Loucy (cell line): ENCODE data around the gene MYO1D.

Experiments
- CTCF ChIP-seq: fragments of 200-600 bp; sonication (generic); conservative IDR thresholded peaks from 2 replicates; pipeline ENCODE4 v1.5.1; 2014; ENCODE audit warnings: mild to moderate bottlenecking, antibody characterized with exemption, low read length
- EZH2phosphoT487 ChIP-seq: fragments of 200-600 bp; IDR thresholded peaks from 2 replicates; pipeline ENCODE4 v1.6.1; 2018; ENCODE audit warnings: antibody characterized with exemption, mild to moderate bottlenecking, moderate library complexity, borderline replicate concordance

DNA sequence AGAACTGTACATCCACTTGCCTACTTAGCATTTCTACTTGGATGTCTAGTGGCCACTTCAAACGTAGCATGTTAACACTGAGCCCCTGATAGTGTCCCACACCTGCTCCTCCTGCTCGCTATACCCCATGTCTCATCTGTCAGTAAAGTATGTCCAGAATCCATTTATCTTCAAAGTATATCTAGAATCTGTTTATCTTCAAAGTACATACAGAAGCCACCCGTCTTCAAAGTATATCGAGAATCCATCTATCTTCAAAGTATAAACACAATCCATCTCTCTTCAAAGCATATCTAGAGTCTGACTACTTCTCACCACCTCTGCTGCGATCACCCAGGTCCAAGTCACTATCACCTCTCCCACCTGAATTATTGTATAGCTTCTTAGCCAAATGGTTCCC, 43.8 kb downstream of the MYO1D start:
- TF ChIP-seq EZH2phosphoT487: no peak
- no peak for TF ChIP-seq CTCF
